ENCODE data around the gene CFAP141. TPM values are rescaled to one million over a fixed set of nuclear protein-coding genes. Genes with fewer than 3 reads are reported as not detected.

CFAP141 gene
- total RNA-seq, 1 donor from 2014 or later, result not detected

GRCh38 chr1:154159554-154159953, 46.6 kb downstream of the CFAP141 start:
- TF ChIP-seq CTCF (IDR thresholded peaks at IDR 0.05; ENCODE audit: insufficient read depth, low read length, severe bottlenecking), result no peak
- DNase-seq (ENCODE audit: low read depth), result no peak
- Histone ChIP-seq H3K27me3 (ENCODE audit: control insufficient read depth, insufficient read depth, low read length) (no peaks in the 10 kb centered on the region), H3K36me3 (ENCODE audit: control insufficient read depth, insufficient read depth, low read length) (peaks cover 13% of the 10 kb centered on the region), H3K4me3 (ENCODE audit: low read depth, low read length) (no peak overlapping the region)
- no peak for FAIRE-seq

- peaks cover 13% of the 10 kb centered on the region for H3K36me3 ChIP-seq (ENCODE audit: control insufficient read depth, insufficient read depth, low read length)
- no peaks in the 10 kb centered on the region for H3K27me3 ChIP-seq (ENCODE audit: control insufficient read depth, insufficient read depth, low read length)
- FAIRE-seq (no peak), DNase-seq (ENCODE audit: low read depth) (no peak)
- H3K4me3 ChIP-seq (ENCODE audit: low read depth, low read length), result no peak overlapping the region
- no peak for TF ChIP-seq CTCF (IDR thresholded peaks at IDR 0.05; ENCODE audit: insufficient read depth, low read length, severe bottlenecking)
These were observed 47.6 kb downstream of the CFAP141 start for GRCh38 chr1:154158307-154159125.

- no peak for FAIRE-seq
- Histone ChIP-seq H3K36me3 (ENCODE audit: control insufficient read depth, insufficient read depth, low read length) (peaks cover 13% of the 10 kb centered on the region), H3K27me3 (ENCODE audit: control insufficient read depth, insufficient read depth, low read length) (no peaks in the 10 kb centered on the region), H3K4me3 (ENCODE audit: low read depth, low read length) (no peak overlapping the region)
- peak; percentile 29 for DNase-seq (ENCODE audit: low read depth)
- TF ChIP-seq CTCF (IDR thresholded peaks at IDR 0.05; ENCODE audit: insufficient read depth, low read length, severe bottlenecking), result no peak
These were observed 48.4 kb downstream of the CFAP141 start for GRCh38 chr1:154157520-154158306.

GRCh38 chr1:154155251-154155650, 50.9 kb downstream of the CFAP141 start:
- FAIRE-seq, result no peak
- no peak for TF ChIP-seq CTCF (IDR thresholded peaks at IDR 0.05; ENCODE audit: insufficient read depth, low read length, severe bottlenecking)
- H3K4me3 ChIP-seq (ENCODE audit: low read depth, low read length), result no peak overlapping the region

GRCh38 chr1:154154534-154155191, 51.5 kb downstream of the CFAP141 start, which contains the start of gene NUP210L:
Gene NUP210L, minus strand, starts transcription at chr1:154155073.
- H3K4me3 ChIP-seq (ENCODE audit: low read depth, low read length), result peak within 1 kb of the TSS; percentile 34
- H3K36me3 ChIP-seq (ENCODE audit: control insufficient read depth, insufficient read depth, low read length), result peaks cover 6% of the 10 kb centered on the region
- TF ChIP-seq CTCF (IDR thresholded peaks at IDR 0.05; ENCODE audit: insufficient read depth, low read length, severe bottlenecking), result no peak
- DNase-seq (ENCODE audit: low read depth) (peak; percentile 76), FAIRE-seq (no peak)
- no peaks in the 10 kb centered on the region for H3K27me3 ChIP-seq (ENCODE audit: control insufficient read depth, insufficient read depth, low read length)

More at GRCh38 chr1:154155251-154155650, 50.9 kb downstream of the CFAP141 start:
- peak; percentile 17 for DNase-seq (ENCODE audit: low read depth)
- peaks cover 7% of the 10 kb centered on the region for H3K36me3 ChIP-seq (ENCODE audit: control insufficient read depth, insufficient read depth, low read length)
- no peaks in the 10 kb centered on the region for H3K27me3 ChIP-seq (ENCODE audit: control insufficient read depth, insufficient read depth, low read length)

Measured in bronchial epithelial cell (primary cell).